ENCODE results near the gene NSMF.

NSMF gene

DNA sequence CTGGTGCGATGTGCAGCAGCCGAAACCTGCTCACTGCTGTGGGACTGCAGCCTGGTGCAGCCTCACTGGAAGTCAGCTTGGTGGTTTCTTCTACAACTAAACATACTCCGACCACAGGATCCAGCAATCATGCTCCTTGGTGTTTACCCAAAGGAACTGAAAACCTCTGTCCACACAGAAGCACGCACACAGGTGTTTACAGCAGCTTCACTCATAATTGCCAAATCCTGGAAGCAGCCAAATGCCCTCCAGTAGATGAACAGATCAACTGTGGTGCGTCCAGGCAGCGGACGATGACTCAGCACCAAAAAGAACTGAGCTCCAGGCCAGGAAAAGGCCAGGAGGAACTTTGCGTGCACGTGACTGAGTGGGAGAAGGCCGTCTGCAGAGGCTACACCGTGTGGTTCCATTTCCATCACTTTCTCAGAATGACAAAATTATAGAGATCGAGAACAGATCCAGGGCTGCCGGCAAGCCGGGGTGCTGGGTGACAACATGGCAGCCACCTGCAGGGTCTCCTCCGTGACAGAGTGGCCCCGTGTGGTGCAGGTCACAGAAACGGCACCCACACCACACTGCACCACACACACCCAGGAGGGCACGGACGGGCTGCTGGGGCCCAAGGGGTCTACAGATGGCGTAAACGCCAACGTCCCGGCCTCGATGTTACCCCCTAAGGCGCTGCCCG lies 23.1 kb upstream of the NSMF start:
- ChIA-PET CTCF (interaction anchor here (0.7 to 1.8 kb wide), 4 partner anchors 12 to 63 kb away, joined by 3 to 5 read pairs (median 3); partner anchors contain the start of genes EXD3 and NOXA1), POLR2A (interaction anchor here (1.0 to 1.4 kb wide), 3 partner anchors 23 to 59 kb away, joined by 3 to 5 read pairs (median 4); partner anchors contain the start of genes EXD3, NOXA1 and NSMF)
- Histone ChIP-seq H3K27ac (ENCODE audit: extremely low read depth, low read depth, low read length) (no peak overlapping the region), H3K4me1 (ENCODE audit: control insufficient read depth, insufficient read depth, low read length) (no peaks in the 10 kb centered on the region), H3K36me3 (ENCODE audit: control insufficient read depth in 2 of 2, insufficient read depth in 1 of 2, low read length in 2 of 2) (no peaks in the 10 kb centered on the region), H3K9me3 (ENCODE audit: control insufficient read depth, insufficient read depth, low read depth, low read length) (no peaks in the 10 kb centered on the region), H3K4me3 (ENCODE audit: low read depth, low read length) (no peak overlapping the region)
- TF ChIP-seq ZNF664 (tag by site-specific recombination; IDR thresholded peaks at IDR 0.05) (no peak), ZBTB17 (tag by site-specific recombination; IDR thresholded peaks at IDR 0.05) (0 out of 2 replicates have a peak, but pooled peaks have one; percentile 24)

DNA sequence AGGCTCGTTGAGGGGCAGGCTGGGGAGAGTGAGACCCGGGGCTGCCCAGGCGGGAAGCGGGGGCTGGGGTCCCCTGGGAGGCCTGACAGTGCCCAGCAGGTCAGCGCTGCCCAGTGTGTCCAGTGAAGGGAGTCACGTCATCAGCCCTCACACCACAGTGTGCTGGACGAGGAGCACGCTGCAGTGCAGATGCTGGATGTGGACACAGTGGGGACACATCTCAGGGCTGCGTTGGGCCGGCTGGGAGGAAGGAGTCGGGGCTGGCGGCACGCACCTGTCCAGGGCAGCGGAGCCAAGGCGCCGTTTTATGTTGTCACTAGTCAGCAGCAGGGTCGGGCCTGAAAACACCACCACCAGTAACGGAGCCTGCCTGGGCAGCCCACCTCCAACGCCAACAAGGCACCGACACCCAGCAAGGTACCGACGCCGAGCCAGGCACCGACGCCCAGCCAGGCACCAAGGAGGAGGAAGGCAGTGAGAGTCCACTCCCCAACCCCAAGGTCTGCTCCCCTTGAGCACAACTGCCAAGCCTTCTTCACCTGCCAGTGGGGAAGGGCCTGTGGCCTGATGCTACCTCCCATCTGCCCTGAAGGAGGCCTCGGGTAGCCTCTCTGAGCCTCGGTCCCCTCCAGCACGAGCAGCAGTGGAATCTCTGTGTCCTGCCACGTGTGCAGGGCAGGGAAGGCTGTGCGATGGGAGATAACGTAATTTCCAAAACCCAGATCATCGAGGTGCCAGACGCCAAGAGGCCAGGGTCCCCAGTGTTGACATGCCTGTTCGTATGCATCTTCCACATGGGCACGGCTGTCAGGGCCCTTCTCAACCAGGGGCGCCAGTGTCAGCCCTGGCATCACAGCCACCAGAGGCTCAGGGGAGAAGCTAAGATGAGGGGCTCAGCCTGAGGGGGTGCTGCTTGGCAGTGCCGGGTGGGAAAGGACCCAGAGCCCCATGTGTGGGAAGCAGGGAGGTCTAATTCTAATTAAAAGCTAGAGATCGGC lies 21.9 kb upstream of the NSMF start:
- no peaks in the 10 kb centered on the region for H3K4me1 ChIP-seq (ENCODE audit: control insufficient read depth, insufficient read depth, low read length)
- H3K27ac ChIP-seq (ENCODE audit: extremely low read depth, low read depth, low read length): no peak overlapping the region
- ChIA-PET POLR2A (no interaction called here), CTCF (interaction anchor here (0.5 to 0.9 kb wide), 4 partner anchors 9 to 54 kb away, joined by 3 to 7 read pairs (median 4); no protein-coding TSS in a partner anchor)
- no peaks in the 10 kb centered on the region for H3K9me3 ChIP-seq (ENCODE audit: control insufficient read depth, insufficient read depth, low read depth, low read length)
- H3K4me3 ChIP-seq (ENCODE audit: low read depth, low read length): no peak overlapping the region
- no peaks in the 10 kb centered on the region for H3K36me3 ChIP-seq (ENCODE audit: control insufficient read depth in 2 of 2, insufficient read depth in 1 of 2, low read length in 2 of 2)
- TF ChIP-seq, protein P1, sequence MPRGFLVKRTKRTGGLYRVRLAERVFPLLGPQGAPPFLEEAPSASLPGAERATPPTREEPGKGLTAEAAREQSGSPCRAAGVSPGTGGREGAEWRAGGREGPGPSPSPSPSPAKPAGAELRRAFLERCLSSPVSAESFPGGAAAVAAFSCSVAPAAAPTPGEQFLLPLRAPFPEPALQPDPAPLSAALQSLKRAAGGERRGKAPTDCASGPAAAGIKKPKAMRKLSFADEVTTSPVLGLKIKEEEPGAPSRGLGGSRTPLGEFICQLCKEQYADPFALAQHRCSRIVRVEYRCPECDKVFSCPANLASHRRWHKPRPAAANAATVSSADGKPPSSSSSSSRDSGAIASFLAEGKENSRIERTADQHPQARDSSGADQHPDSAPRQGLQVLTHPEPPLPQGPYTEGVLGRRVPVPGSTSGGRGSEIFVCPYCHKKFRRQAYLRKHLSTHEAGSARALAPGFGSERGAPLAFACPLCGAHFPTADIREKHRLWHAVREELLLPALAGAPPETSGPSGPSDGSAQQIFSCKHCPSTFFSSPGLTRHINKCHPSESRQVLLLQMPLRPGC (tag by site-specific recombination; IDR thresholded peaks at IDR 0.05): no peak
- TF ChIP-seq ZNF184 (tag by site-specific recombination; IDR thresholded peaks at IDR 0.05): no peak
- TF ChIP-seq ZNF341 (tag by site-specific recombination; IDR thresholded peaks at IDR 0.05; ENCODE audit: low read depth): no peak
- TF ChIP-seq ZNF624 (tag by site-specific recombination; IDR thresholded peaks at IDR 0.05): no peak
- no peak for TF ChIP-seq ZNF404 (tag by site-specific recombination; IDR thresholded peaks at IDR 0.05)
- TF ChIP-seq, protein P2, sequence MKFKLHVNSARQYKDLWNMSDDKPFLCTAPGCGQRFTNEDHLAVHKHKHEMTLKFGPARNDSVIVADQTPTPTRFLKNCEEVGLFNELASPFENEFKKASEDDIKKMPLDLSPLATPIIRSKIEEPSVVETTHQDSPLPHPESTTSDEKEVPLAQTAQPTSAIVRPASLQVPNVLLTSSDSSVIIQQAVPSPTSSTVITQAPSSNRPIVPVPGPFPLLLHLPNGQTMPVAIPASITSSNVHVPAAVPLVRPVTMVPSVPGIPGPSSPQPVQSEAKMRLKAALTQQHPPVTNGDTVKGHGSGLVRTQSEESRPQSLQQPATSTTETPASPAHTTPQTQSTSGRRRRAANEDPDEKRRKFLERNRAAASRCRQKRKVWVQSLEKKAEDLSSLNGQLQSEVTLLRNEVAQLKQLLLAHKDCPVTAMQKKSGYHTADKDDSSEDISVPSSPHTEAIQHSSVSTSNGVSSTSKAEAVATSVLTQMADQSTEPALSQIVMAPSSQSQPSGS (tag by site-specific recombination; IDR thresholded peaks at IDR 0.05; ENCODE audit: low read depth): no peak
- no peak for TF ChIP-seq KLF7 (tag by site-specific recombination; IDR thresholded peaks at IDR 0.05; ENCODE audit: borderline replicate concordance)
- no peak for TF ChIP-seq HOXA7 (CRISPR knock-in tag; IDR thresholded peaks at IDR 0.05; ENCODE audit: borderline replicate concordance)
- TF ChIP-seq, protein P3, sequence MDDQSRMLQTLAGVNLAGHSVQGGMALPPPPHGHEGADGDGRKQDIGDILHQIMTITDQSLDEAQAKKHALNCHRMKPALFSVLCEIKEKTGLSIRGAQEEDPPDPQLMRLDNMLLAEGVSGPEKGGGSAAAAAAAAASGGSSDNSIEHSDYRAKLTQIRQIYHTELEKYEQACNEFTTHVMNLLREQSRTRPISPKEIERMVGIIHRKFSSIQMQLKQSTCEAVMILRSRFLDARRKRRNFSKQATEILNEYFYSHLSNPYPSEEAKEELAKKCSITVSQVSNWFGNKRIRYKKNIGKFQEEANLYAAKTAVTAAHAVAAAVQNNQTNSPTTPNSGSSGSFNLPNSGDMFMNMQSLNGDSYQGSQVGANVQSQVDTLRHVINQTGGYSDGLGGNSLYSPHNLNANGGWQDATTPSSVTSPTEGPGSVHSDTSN (CRISPR knock-in tag; IDR thresholded peaks at IDR 0.05): no peak
- no peak for TF ChIP-seq ZNF670 (tag by site-specific recombination; IDR thresholded peaks at IDR 0.05; ENCODE audit: low read depth)
- no peak for TF ChIP-seq ZBTB7A (tag by site-specific recombination; IDR thresholded peaks at IDR 0.05; ENCODE audit: low read depth)
- TF ChIP-seq ZNF521 (tag by site-specific recombination; IDR thresholded peaks at IDR 0.05): no peak
- TF ChIP-seq, protein P4, sequence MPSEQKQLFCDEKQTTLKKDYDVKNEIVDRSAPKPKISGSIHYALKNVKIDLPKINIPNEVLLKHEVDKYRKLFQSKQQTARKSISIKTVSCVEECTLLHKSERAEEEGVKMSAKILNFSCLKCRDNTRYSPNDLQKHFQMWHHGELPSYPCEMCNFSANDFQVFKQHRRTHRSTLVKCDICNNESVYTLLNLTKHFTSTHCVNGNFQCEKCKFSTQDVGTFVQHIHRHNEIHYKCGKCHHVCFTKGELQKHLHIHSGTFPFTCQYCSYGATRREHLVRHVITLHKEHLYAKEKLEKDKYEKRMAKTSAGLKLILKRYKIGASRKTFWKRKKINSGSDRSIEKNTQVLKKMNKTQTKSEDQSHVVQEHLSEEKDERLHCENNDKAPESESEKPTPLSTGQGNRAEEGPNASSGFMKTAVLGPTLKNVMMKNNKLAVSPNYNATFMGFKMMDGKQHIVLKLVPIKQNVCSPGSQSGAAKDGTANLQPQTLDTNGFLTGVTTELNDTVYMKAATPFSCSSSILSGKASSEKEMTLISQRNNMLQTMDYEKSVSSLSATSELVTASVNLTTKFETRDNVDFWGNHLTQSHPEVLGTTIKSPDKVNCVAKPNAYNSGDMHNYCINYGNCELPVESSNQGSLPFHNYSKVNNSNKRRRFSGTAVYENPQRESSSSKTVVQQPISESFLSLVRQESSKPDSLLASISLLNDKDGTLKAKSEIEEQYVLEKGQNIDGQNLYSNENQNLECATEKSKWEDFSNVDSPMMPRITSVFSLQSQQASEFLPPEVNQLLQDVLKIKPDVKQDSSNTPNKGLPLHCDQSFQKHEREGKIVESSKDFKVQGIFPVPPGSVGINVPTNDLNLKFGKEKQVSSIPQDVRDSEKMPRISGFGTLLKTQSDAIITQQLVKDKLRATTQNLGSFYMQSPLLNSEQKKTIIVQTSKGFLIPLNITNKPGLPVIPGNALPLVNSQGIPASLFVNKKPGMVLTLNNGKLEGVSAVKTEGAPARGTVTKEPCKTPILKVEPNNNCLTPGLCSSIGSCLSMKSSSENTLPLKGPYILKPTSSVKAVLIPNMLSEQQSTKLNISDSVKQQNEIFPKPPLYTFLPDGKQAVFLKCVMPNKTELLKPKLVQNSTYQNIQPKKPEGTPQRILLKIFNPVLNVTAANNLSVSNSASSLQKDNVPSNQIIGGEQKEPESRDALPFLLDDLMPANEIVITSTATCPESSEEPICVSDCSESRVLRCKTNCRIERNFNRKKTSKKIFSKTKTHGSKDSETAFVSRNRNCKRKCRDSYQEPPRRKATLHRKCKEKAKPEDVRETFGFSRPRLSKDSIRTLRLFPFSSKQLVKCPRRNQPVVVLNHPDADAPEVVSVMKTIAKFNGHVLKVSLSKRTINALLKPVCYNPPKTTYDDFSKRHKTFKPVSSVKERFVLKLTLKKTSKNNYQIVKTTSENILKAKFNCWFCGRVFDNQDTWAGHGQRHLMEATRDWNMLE (tag by site-specific recombination; conservative IDR thresholded peaks at IDR 0.05; ENCODE audit: low read depth): no peak
- no peak for TF ChIP-seq ZNF791 (tag by site-specific recombination; IDR thresholded peaks at IDR 0.05)
- TF ChIP-seq ZNF501 (tag by site-specific recombination; IDR thresholded peaks at IDR 0.05): no peak
- no peak for TF ChIP-seq TCF7L2 (IDR thresholded peaks at IDR 0.05; ENCODE audit: borderline replicate concordance, low read depth, low read length)
- TF ChIP-seq EGR2 (tag by site-specific recombination; IDR thresholded peaks at IDR 0.05; ENCODE audit: low read depth): no peak
- no peak for TF ChIP-seq ZNF24 (tag by site-specific recombination; IDR thresholded peaks at IDR 0.05)
- TF ChIP-seq, protein P5, sequence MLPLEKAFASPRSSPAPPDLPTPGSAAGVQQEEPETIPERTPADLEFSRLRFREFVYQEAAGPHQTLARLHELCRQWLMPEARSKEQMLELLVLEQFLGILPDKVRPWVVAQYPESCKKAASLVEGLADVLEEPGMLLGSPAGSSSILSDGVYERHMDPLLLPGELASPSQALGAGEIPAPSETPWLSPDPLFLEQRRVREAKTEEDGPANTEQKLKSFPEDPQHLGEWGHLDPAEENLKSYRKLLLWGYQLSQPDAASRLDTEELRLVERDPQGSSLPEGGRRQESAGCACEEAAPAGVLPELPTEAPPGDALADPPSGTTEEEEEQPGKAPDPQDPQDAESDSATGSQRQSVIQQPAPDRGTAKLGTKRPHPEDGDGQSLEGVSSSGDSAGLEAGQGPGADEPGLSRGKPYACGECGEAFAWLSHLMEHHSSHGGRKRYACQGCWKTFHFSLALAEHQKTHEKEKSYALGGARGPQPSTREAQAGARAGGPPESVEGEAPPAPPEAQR (tag by site-specific recombination; IDR thresholded peaks at IDR 0.05): no peak

All from HEK293 (cell line).